MCF 10A (cell line): ENCODE results near the gene SOHLH2. TPM values are rescaled to one million over a fixed set of nuclear protein-coding genes. Genes with fewer than 3 reads are reported as not detected.

Source experiments
- BruUV-seq: library from RNA; stranded (reverse); fragments of 400-500 nt; replicated peaks from 2 replicates; lab custom pipeline; 2021; lab: Mats Ljungman, UMichigan
- CTCF ChIA-PET: fragments of 300-600 bp; sonication (Branson Sonifier 250); formaldehyde crosslinking; extraction: SDS; loops from one replicate; lab custom pipeline; 2021; ENCODE audit warnings: antibody characterized with exemption, inconsistent platforms; lab: Yijun Ruan, JAX
- POLR2A ChIA-PET: fragments of 300-600, 350-650 bp; sonication (Branson Sonifier 250); formaldehyde crosslinking; extraction: SDS; loops from one replicate; lab custom pipeline; 2020; ENCODE audit warnings: antibody characterized with exemption, inconsistent platforms; lab: Yijun Ruan, JAX
- DNase-seq: peaks from one replicate; pipeline ENCODE4 v3.0.0-alpha.2; 2018; ENCODE audit not compliant: unreplicated experiment
- H3K27ac Mint-ChIP-seq: one replicate; pipeline ENCODE4 v1.8.0; 2022; ENCODE audit warnings: mild to moderate bottlenecking, low read depth, mixed read lengths; ENCODE audit not compliant: unreplicated experiment
- H3K27me3 Mint-ChIP-seq: one replicate; pipeline ENCODE4 v1.8.0; 2022; ENCODE audit warnings: mixed read lengths; ENCODE audit not compliant: insufficient read depth, unreplicated experiment
- H3K36me3 Mint-ChIP-seq: one replicate; pipeline ENCODE4 v1.8.0; 2022; ENCODE audit warnings: mild to moderate bottlenecking, moderate library complexity, mixed read lengths; ENCODE audit not compliant: insufficient read depth, unreplicated experiment
- H3K4me1 Mint-ChIP-seq: one replicate; pipeline ENCODE4 v1.8.0; 2022; ENCODE audit warnings: mixed read lengths; ENCODE audit not compliant: insufficient read depth, unreplicated experiment
- H3K4me3 Mint-ChIP-seq: one replicate; pipeline ENCODE4 v1.8.0; 2022; ENCODE audit warnings: mild to moderate bottlenecking, moderate library complexity, mixed read lengths; ENCODE audit not compliant: unreplicated experiment
- H3K9me3 Mint-ChIP-seq: one replicate; pipeline ENCODE4 v1.8.0; 2022; ENCODE audit warnings: mixed read lengths; ENCODE audit not compliant: unreplicated experiment
- CTCF ChIP-seq: fragments of 200-600 bp; IDR thresholded peaks from one replicate; pipeline ENCODE4 v1.8.0; 2022; ENCODE audit warnings: antibody characterized with exemption, mild to moderate bottlenecking; ENCODE audit not compliant: unreplicated experiment
- intact Hi-C: fragments of 100-400 bp; cut with micrococcal nuclease; formaldehyde crosslinking; loops from 2 replicates; pipeline ENCODE4 v1.14.1; 2022
- total RNA-seq: library from RNA; stranded (reverse); gene quantifications from 2 replicates; pipeline ENCODE4 v1.2.3, GENCODE V29; 2022

Gene SOHLH2
- total RNA-seq, 1 experiment from 2014 or later: 1.2 TPM

DNA sequence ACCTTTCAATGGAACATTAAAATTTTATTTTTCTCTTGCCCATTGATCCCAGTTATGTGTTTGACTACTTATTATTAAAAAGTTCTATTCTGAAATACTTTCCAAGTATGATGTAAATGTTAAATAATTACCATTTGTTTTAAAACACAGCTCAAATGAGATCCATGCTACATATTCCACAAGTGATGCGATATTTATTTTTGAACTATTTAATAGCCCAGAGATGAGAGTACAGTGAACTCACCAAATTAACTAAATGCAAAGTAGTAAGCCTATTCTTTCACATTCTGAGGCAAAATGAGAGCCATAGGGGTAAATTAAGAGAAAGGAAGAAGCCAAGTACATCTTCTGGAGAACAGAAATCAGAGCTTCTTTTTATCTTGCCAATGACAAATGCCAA, 82.0 kb downstream of the SOHLH2 start:
- TF ChIP-seq CTCF: no peak
- H3K36me3 Mint-ChIP-seq: no peaks in the 10 kb centered on the region
- peaks cover 5% of the 10 kb centered on the region for H3K4me1 Mint-ChIP-seq
- CTCF ChIA-PET: interaction anchor here (0.7 to 1.1 kb wide), 2 partner anchors 13 to 153 kb away, joined by 3 to 4 read pairs; no protein-coding TSS in a partner anchor
- POLR2A ChIA-PET: interaction anchor here (1.2 kb wide), 1 partner anchor 46 kb away, joined by 3 read pairs; no protein-coding TSS in a partner anchor
- H3K27me3 Mint-ChIP-seq: peaks cover 11% of the 10 kb centered on the region
- intact Hi-C loops: no loop called here
- BruUV-seq: no TSS peak
- no peaks in the 10 kb centered on the region for H3K9me3 Mint-ChIP-seq
- no peak overlapping the region for H3K27ac Mint-ChIP-seq
- H3K4me3 Mint-ChIP-seq: no peak overlapping the region
- no peak for DNase-seq

- POLR2A ChIA-PET: no interaction called here
- no peak for TF ChIP-seq CTCF
- H3K4me1 Mint-ChIP-seq: peaks cover 5% of the 10 kb centered on the region
- H3K36me3 Mint-ChIP-seq: no peaks in the 10 kb centered on the region
- H3K9me3 Mint-ChIP-seq: no peaks in the 10 kb centered on the region
- peak overlapping the region; percentile 60 for H3K4me3 Mint-ChIP-seq
- no peak for DNase-seq
- intact Hi-C loops: no loop called here
- H3K27me3 Mint-ChIP-seq: peaks cover 11% of the 10 kb centered on the region
- BruUV-seq: no TSS peak
- no peak overlapping the region for H3K27ac Mint-ChIP-seq
- CTCF ChIA-PET: no interaction called here
These were observed 82.4 kb downstream of the SOHLH2 start for GRCh38 chr13:36131931-36132297.

DNA sequence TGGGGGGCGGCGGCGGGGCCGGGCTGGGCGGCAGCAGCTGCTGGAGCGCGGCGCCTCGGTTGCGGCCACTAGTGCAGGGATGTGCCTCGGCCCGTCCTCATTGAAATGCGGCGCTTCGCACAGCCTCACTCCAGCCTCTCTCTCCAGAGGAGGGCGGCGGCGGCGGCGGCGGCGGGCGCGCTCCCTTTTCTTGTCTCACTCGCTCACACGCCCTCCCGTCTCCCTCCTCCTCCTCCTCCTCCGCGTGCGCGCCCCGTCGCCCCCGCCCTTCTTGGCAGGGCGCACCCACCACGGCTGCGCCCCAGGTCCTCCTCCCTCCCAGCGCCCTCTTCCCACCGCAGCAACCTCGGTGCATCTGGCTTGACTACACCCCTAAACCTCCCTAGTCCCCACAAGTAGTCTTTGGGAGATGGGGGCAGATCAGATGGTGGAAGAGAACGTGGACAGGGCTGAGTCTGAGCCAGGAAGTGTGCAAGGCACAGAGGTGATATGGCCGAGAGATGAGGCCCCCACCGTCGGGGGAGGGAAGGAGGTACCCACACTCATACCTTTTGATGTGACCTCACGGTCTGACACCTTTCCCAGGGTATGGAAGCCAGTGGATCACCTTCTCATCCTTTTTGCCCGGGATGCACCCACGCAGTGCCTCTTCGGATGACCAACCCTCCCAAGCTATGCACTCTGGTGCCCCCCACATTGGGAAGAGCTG, 83.0 kb downstream of the SOHLH2 start, which contains the start of gene DCLK1:
TSS of gene DCLK1 (minus strand) at position 161 of the 709 bp plus-strand sequence.
- Mint-ChIP-seq H3K27ac (no peak within 1 kb of the TSS), H3K4me3 (peak within 1 kb of the TSS; percentile 68), H3K36me3 (no peaks in the 10 kb centered on the region), H3K9me3 (no peaks in the 10 kb centered on the region), H3K27me3 (peaks cover 11% of the 10 kb centered on the region), H3K4me1 (peaks cover 5% of the 10 kb centered on the region)
- no peak for TF ChIP-seq CTCF
- POLR2A ChIA-PET: interaction anchor here (0.7 kb wide), 1 partner anchor 36 kb away, joined by 3 read pairs; no protein-coding TSS in a partner anchor
- BruUV-seq: no TSS peak
- intact Hi-C loops: no loop called here
- CTCF ChIA-PET: no interaction called here
- DNase-seq: peak; percentile 25

GRCh38 chr13:36130552-36131221, 83.7 kb downstream of the SOHLH2 start:
- Mint-ChIP-seq H3K27ac (no peak overlapping the region), H3K4me3 (peak overlapping the region; percentile 68), H3K36me3 (no peaks in the 10 kb centered on the region), H3K4me1 (peaks cover 5% of the 10 kb centered on the region), H3K27me3 (peaks cover 11% of the 10 kb centered on the region), H3K9me3 (no peaks in the 10 kb centered on the region)
- DNase-seq: peak; percentile 9
- intact Hi-C loops: no loop called here
- CTCF ChIA-PET: no interaction called here
- no peak for TF ChIP-seq CTCF
- POLR2A ChIA-PET: interaction anchor here (0.5 to 0.7 kb wide), 2 partner anchors 27 to 36 kb away, joined by 3 to 4 read pairs; no protein-coding TSS in a partner anchor
- BruUV-seq: no TSS peak
